IMR-90 (cell line): ENCODE results near the gene TMEM38B. TPM values are rescaled to one million over a fixed set of nuclear protein-coding genes. Genes with fewer than 3 reads are reported as not detected.

Experiments used
- ATAC-seq: fragments of 200-7000 bp; cut with Tn5 transposase; 2 replicates; pipeline ENCODE4 v1.9.1; 2020; ENCODE audit warnings: low read depth, mild to moderate bottlenecking, moderate library complexity
- BruUV-seq: library from RNA; stranded (reverse); fragments of 400-500 nt; replicated peaks from 2 replicates; lab custom pipeline; 2021; lab: Mats Ljungman, UMichigan
- CTCF ChIA-PET: fragments of 300-600 bp; formaldehyde crosslinking; extraction: SDS; loops from one replicate; lab custom pipeline; 2021; ENCODE audit warnings: antibody characterized with exemption; lab: Yijun Ruan, JAX
- POLR2A ChIA-PET: fragments of 300-600 bp; sonication (Branson Sonifier 250); formaldehyde crosslinking; loops from one replicate; lab custom pipeline; 2022; ENCODE audit warnings: antibody characterized with exemption; ENCODE audit not compliant: unreplicated experiment; lab: Charles Lee
- DNase-seq: peaks from one replicate; pipeline ENCODE4 v3.0.0; 2013
- H2AFZ ChIP-seq: replicated peaks from 2 replicates; pipeline ENCODE3; 2013; ENCODE audit warnings: low read length, mild to moderate bottlenecking; ENCODE audit not compliant: poor library complexity
- H2AK5ac ChIP-seq: 2 replicates; pipeline ENCODE4 v1.6.1; 2013; ENCODE audit warnings: low read depth, low read length, inconsistent platforms
- H2AK9ac ChIP-seq: replicated peaks from 2 replicates; pipeline ENCODE3; 2013; ENCODE audit warnings: mild to moderate bottlenecking, low read depth, low read length, moderate library complexity; ENCODE audit not compliant: poor library complexity
- H2BK120ac ChIP-seq: 2 replicates; pipeline ENCODE4 v1.6.1; 2013; ENCODE audit warnings: low read depth, low read length, inconsistent platforms
- H2BK15ac ChIP-seq: 3 replicates; pipeline ENCODE4 v1.6.1; 2013; ENCODE audit warnings: low read depth, low read length, inconsistent platforms
- H2BK20ac ChIP-seq: 2 replicates; pipeline ENCODE4 v1.6.1; 2013; ENCODE audit warnings: low read depth, mild to moderate bottlenecking, inconsistent platforms, low read length, moderate library complexity
- H2BK5ac ChIP-seq: 2 replicates; pipeline ENCODE4 v1.6.1; 2013; ENCODE audit warnings: mild to moderate bottlenecking, low read depth, low read length, inconsistent platforms; ENCODE audit not compliant: poor library complexity, severe bottlenecking
- H3K14ac ChIP-seq: replicated peaks from 2 replicates; pipeline ENCODE4 v1.6.1; 2013; ENCODE audit warnings: low read depth, low read length, inconsistent platforms
- H3K18ac ChIP-seq: 2 replicates; pipeline ENCODE4 v1.6.1; 2013; ENCODE audit warnings: low read depth, low read length, control low read depth
- H3K23ac ChIP-seq: 2 replicates; pipeline ENCODE4 v1.6.1; 2013; ENCODE audit warnings: low read depth, low read length, inconsistent platforms
- H3K27ac ChIP-seq: 2 replicates; pipeline ENCODE4 v1.5.1; 2013; ENCODE audit warnings: mild to moderate bottlenecking, control low read depth, low read length; ENCODE audit not compliant: insufficient read depth
- H3K27me3 ChIP-seq: 2 replicates; pipeline ENCODE4 v1.6.1; 2013; ENCODE audit warnings: low read length; ENCODE audit not compliant: control insufficient read depth, insufficient read depth
- H3K36me3 ChIP-seq: 2 replicates; pipeline ENCODE4 v1.6.1; 2013; ENCODE audit warnings: low read length, mixed read lengths; ENCODE audit not compliant: control insufficient read depth, insufficient read depth
- H3K4ac ChIP-seq: 2 replicates; pipeline ENCODE4 v1.6.1; 2013; ENCODE audit warnings: low read depth, low read length, inconsistent platforms
- H3K4me1 ChIP-seq: 2 replicates; pipeline ENCODE4 v1.6.1; 2013; ENCODE audit warnings: low read length, mixed read lengths; ENCODE audit not compliant: control insufficient read depth, insufficient read depth
- H3K4me2 ChIP-seq: 2 replicates; pipeline ENCODE4 v1.6.1; 2013; ENCODE audit warnings: low read depth, mild to moderate bottlenecking, control low read depth, low read length, moderate library complexity
- H3K4me3 ChIP-seq: 2 replicates; pipeline ENCODE4 v1.5.1; 2013; ENCODE audit warnings: low read depth, mild to moderate bottlenecking, control low read depth, low read length, moderate library complexity; ENCODE audit not compliant: insufficient read depth
- H3K56ac ChIP-seq: 2 replicates; pipeline ENCODE4 v1.6.1; 2013; ENCODE audit warnings: low read length, inconsistent platforms; ENCODE audit not compliant: insufficient read depth; ENCODE audit errors: extremely low read depth
- H3K79me1 ChIP-seq, 2 experiments: 2 replicates each; pipeline ENCODE4 v1.6.1; 2013; ENCODE audit warnings: low read length in 2 of 2, inconsistent platforms in 1 of 2, low read depth in 1 of 2
- H3K9ac ChIP-seq: 2 replicates; pipeline ENCODE4 v1.6.1; 2013; ENCODE audit warnings: low read depth, low read length, control low read depth
- H3K9me1 ChIP-seq: 2 replicates; pipeline ENCODE4 v1.6.1; 2013; ENCODE audit warnings: low read length, inconsistent platforms; ENCODE audit not compliant: insufficient read depth
- H3K9me3 ChIP-seq: 2 replicates; pipeline ENCODE4 v1.6.1; 2013; ENCODE audit warnings: low read length; ENCODE audit not compliant: control insufficient read depth, insufficient read depth
- H4K20me1 ChIP-seq: 2 replicates; pipeline ENCODE4 v1.6.1; 2013; ENCODE audit warnings: low read length, inconsistent platforms; ENCODE audit not compliant: insufficient read depth
- H4K5ac ChIP-seq: 2 replicates; pipeline ENCODE4 v1.6.1; 2013; ENCODE audit warnings: mild to moderate bottlenecking, low read depth, low read length, control low read depth
- H4K8ac ChIP-seq, 2 experiments: 2 replicates each; pipeline ENCODE4 v1.6.1; 2013; ENCODE audit warnings: low read depth in 2 of 2, low read length in 2 of 2, control low read depth in 1 of 2, inconsistent platforms in 1 of 2
- H4K91ac ChIP-seq: 2 replicates; pipeline ENCODE4 v1.6.1; 2013; ENCODE audit warnings: low read depth, low read length, inconsistent platforms; ENCODE audit not compliant: insufficient read depth
- BHLHE40 ChIP-seq: fragments of 150-350 bp; IDR thresholded peaks from 2 replicates; pipeline ENCODE4 v1.6.1; 2016; ENCODE audit warnings: mild to moderate bottlenecking, low read depth, low read length
- CEBPB ChIP-seq: IDR thresholded peaks from 2 replicates; pipeline ENCODE4 v1.6.1; 2012; ENCODE audit warnings: low read depth, low read length, improper control_type of control experiment
- CHD1 ChIP-seq: IDR thresholded peaks from 2 replicates; pipeline ENCODE4 v1.6.1; 2012; ENCODE audit warnings: low read depth, low read length, improper control_type of control experiment
- ELK1 ChIP-seq: fragments of 150-350 bp; IDR thresholded peaks from 2 replicates; pipeline ENCODE4 v1.6.1; 2016; ENCODE audit warnings: low read depth, mild to moderate bottlenecking, low read length, moderate library complexity, borderline replicate concordance
- FOS ChIP-seq: fragments of 150-350 bp; IDR thresholded peaks from 2 replicates; pipeline ENCODE4 v1.6.1; 2016; ENCODE audit warnings: low read depth, low read length
- MAFK ChIP-seq: IDR thresholded peaks from 2 replicates; pipeline ENCODE4 v1.6.1; 2012; ENCODE audit warnings: low read depth, low read length, improper control_type of control experiment
- MAZ ChIP-seq: IDR thresholded peaks from 2 replicates; pipeline ENCODE4 v1.6.1; 2012; ENCODE audit warnings: low read depth, mild to moderate bottlenecking, low read length, improper control_type of control experiment, moderate library complexity, borderline replicate concordance
- MXI1 ChIP-seq: IDR thresholded peaks from 2 replicates; pipeline ENCODE4 v1.6.1; 2012; ENCODE audit warnings: low read depth, mild to moderate bottlenecking, low read length, moderate library complexity, borderline replicate concordance
- NFE2L2 ChIP-seq: fragments of 150-350 bp; IDR thresholded peaks from 2 replicates; pipeline ENCODE4 v1.6.1; 2016; ENCODE audit warnings: low read depth, mild to moderate bottlenecking, low read length
- POLR2A ChIP-seq: IDR thresholded peaks from 2 replicates; pipeline ENCODE4 v1.6.1; 2012; ENCODE audit warnings: mild to moderate bottlenecking, low read depth, low read length
- RAD21 ChIP-seq: IDR thresholded peaks from 2 replicates; pipeline ENCODE4 v1.6.1; 2012; ENCODE audit warnings: low read length, improper control_type of control experiment
- RCOR1 ChIP-seq: IDR thresholded peaks from 2 replicates; pipeline ENCODE4 v1.6.1; 2012; ENCODE audit warnings: mild to moderate bottlenecking, low read length, improper control_type of control experiment; ENCODE audit not compliant: insufficient replicate concordance
- RFX5 ChIP-seq: IDR thresholded peaks from 2 replicates; pipeline ENCODE4 v1.8.0; 2012; ENCODE audit warnings: low read depth, mild to moderate bottlenecking, low read length, moderate library complexity
- SMC3 ChIP-seq: fragments of 150-350 bp; IDR thresholded peaks from 2 replicates; pipeline ENCODE4 v1.6.1; 2016; ENCODE audit warnings: low read depth, mild to moderate bottlenecking, antibody characterized with exemption, low read length, moderate library complexity
- WGBS, 2 experiments: methylation state at CpG; one replicate each; pipeline versions ENCODE4 v1.1.5 to v1.1.7; 2013; ENCODE audit warnings: missing lambda C conversion rate in 2 of 2; ENCODE audit not compliant: insufficient read length in 1 of 2; ENCODE audit errors: extremely low coverage in 2 of 2; 5-methylcytosine and 5-hydroxymethylcytosine counted together
- dilution Hi-C: fragments of 300-500 bp; cut with HindIII; formaldehyde crosslinking; loops from one replicate; pipeline ENCODE4 v1.14.3; 2018; ENCODE audit warnings: low sequenced_read_pairs; ENCODE audit not compliant: unreplicated experiment
- in situ Hi-C: fragments of 300-500 bp; cut with MboI; formaldehyde crosslinking; loops from 3 replicates; pipeline ENCODE4 v1.14.3; 2019; ENCODE audit warnings: low sequenced_read_pairs, inconsistent platforms, mixed read lengths
- intact Hi-C: fragments of 100-400 bp; cut with micrococcal nuclease; formaldehyde crosslinking; loops from 2 replicates; pipeline ENCODE4 v1.10.0; 2022
- polyA plus RNA-seq, 3 experiments: library from polyadenylated mRNA; depleted of rRNA; stranded (reverse); fragments of >200 nt; gene quantifications; 2 replicates each; pipeline ENCODE4 v1.2.3, GENCODE V29; 2012; ENCODE audit warnings: low replicate concordance in 1 of 3
- total RNA-seq: library from RNA; depleted of rRNA; stranded (reverse); fragments of >200 nt; gene quantifications from 2 replicates; pipeline ENCODE4 v1.2.3, GENCODE V29; 2012
- TF ChIP-seq, protein P1 (sequence below): conservative IDR thresholded peaks from 2 replicates; pipeline ENCODE4 v1.5.1; 2012; ENCODE audit warnings: mild to moderate bottlenecking, low read depth, low read length, improper control_type of control experiment
- TF ChIP-seq, protein P2 (sequence below): fragments of 150-350 bp; IDR thresholded peaks from 2 replicates; pipeline ENCODE4 v1.6.1; 2017; ENCODE audit warnings: mild to moderate bottlenecking, antibody characterized with exemption, low read length, low read depth

TMEM38B gene
- total and polyA plus RNA-seq, 2 of the 4 experiments (the other 2 are of a cell fraction): 3.3 to 11.5 TPM

DNA sequence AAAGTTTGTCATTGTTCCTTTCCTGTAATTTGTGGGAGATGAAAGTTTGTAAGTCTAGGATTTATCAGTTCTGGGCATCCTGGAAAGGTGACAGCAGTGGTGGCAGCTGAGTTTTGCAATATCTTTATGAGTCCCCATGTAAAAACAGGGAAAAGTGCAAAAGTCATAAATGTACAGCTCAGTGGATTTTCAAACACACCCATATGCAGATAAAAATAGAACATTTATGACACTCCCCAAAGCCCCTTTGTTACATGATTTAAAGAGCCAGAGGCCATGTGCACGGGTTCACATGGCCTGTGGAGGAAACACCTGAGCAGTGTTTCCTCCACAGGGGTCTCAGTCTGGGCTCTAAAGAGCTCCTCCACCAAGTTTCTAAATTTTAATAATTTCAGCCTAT lies 6.3 kb downstream of the TMEM38B start:
- no peak for TF ChIP-seq BHLHE40
- no peak for TF ChIP-seq RCOR1
- TF ChIP-seq RAD21: no peak
- no peak for TF ChIP-seq MXI1
- no peak for TF ChIP-seq CHD1
- no peak for TF ChIP-seq MAZ
- no peak for TF ChIP-seq FOS
- TF ChIP-seq MAFK: no peak
- TF ChIP-seq SMC3: no peak
- no peak for TF ChIP-seq RFX5
- no peak for TF ChIP-seq NFE2L2
- no peak for TF ChIP-seq ELK1
- TF ChIP-seq CEBPB: no peak
- TF ChIP-seq, protein P1, sequence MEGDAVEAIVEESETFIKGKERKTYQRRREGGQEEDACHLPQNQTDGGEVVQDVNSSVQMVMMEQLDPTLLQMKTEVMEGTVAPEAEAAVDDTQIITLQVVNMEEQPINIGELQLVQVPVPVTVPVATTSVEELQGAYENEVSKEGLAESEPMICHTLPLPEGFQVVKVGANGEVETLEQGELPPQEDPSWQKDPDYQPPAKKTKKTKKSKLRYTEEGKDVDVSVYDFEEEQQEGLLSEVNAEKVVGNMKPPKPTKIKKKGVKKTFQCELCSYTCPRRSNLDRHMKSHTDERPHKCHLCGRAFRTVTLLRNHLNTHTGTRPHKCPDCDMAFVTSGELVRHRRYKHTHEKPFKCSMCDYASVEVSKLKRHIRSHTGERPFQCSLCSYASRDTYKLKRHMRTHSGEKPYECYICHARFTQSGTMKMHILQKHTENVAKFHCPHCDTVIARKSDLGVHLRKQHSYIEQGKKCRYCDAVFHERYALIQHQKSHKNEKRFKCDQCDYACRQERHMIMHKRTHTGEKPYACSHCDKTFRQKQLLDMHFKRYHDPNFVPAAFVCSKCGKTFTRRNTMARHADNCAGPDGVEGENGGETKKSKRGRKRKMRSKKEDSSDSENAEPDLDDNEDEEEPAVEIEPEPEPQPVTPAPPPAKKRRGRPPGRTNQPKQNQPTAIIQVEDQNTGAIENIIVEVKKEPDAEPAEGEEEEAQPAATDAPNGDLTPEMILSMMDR: no peak
- TF ChIP-seq POLR2A: no peak
- TF ChIP-seq, protein P2, sequence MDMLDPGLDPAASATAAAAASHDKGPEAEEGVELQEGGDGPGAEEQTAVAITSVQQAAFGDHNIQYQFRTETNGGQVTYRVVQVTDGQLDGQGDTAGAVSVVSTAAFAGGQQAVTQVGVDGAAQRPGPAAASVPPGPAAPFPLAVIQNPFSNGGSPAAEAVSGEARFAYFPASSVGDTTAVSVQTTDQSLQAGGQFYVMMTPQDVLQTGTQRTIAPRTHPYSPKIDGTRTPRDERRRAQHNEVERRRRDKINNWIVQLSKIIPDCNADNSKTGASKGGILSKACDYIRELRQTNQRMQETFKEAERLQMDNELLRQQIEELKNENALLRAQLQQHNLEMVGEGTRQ: no peak
- intact Hi-C loops: no loop called here
- POLR2A ChIA-PET: no interaction called here

More for the DNA sequence above, 6.3 kb downstream of the TMEM38B start:
- Histone ChIP-seq H3K4me3 (no peak overlapping the region), H4K20me1 (no peaks in the 10 kb centered on the region), H4K8ac (no peak overlapping the region), H3K27me3 (no peaks in the 10 kb centered on the region), H4K91ac (no peak overlapping the region), H2BK5ac (no peak overlapping the region), H3K9me3 (no peaks in the 10 kb centered on the region), H3K79me1 (no peaks in the 10 kb centered on the region; a peak in 1 of 4 replicates), H2BK120ac (no peak overlapping the region), H3K56ac (no peak overlapping the region), H3K4me2 (no peak overlapping the region), H2AFZ (no peak overlapping the region), H3K18ac (no peak overlapping the region), H4K5ac (no peak overlapping the region), H2BK20ac (no peak overlapping the region), H3K23ac (no peak overlapping the region), H3K4me1 (no peaks in the 10 kb centered on the region), H3K9me1 (no peaks in the 10 kb centered on the region), H3K14ac (no peak overlapping the region), H2BK15ac (no peak overlapping the region), H3K4ac (no peak overlapping the region), H3K9ac (no peak overlapping the region), H2AK5ac (no peak overlapping the region), H2AK9ac (no peak overlapping the region), H3K36me3 (no peaks in the 10 kb centered on the region), H3K27ac (no peak overlapping the region)
- dilution Hi-C loops: no loop called here
- no CpG with 5 or more reads among the region's 1 CpG for WGBS, 2 experiments
- in situ Hi-C loops: no loop called here
- ATAC-seq (no peak), DNase-seq (no peak)
- CTCF ChIA-PET: no interaction called here
- BruUV-seq: no TSS peak
